Activated CD4-positive, alpha-beta T cell treated with anti-CD3 and anti-CD28 coated beads, Interleukin-10, Interleukin-2, amounts not matched to agents 100 ng/mL and 50 ng/mL, durations not matched to agents 16 hours and 8 hours (primary cell): ENCODE results near the gene ZNF385D.

ENCODE experiments used
- DNase-seq: peaks from one replicate; pipeline ENCODE4 v3.0.0-alpha.2; 2020

The ZNF385D gene

GRCh38 chr3:21665444-21666100 is 85.4 kb downstream of the ZNF385D start:
- DNase-seq, result no peak

DNA sequence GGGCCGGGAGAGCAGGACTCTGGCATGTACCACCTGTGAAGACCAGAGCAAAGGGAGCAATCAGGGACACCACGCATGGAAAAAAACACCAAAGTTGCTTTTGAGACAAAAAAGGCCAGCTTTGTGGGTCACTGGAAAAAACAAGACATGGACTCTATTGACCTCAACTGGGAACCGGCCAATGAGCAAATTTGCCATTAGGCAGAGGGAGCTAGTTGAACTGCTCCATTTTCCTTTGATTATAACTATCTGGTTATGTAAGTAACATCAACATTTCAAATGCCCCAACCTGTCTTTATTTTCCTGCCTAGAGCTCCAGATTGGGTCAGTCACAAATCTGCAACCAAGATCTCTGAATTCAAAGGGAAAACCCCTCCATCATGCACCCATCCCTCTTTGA is 86.0 kb downstream of the ZNF385D start:
- DNase-seq, result no peak

DNA sequence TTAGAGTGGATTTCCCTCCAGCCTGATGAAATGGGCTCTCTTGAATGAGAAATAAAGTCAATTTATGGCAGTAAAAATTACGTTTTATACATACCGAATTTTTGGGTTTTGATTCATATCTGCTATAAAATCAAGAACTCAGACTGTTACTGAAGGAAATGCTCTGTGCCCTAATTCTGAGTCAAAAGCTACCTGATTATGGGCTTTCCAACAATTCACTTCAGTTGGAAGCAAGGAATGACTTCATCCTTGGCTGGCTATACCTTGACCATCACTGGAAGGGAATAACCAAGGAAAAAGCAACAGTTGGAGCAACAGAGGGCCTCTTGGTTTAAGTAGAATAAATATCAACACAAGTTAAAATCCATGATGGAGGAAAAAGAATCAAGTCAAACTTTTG is 88.6 kb downstream of the ZNF385D start:
- DNase-seq, result no peak

DNA sequence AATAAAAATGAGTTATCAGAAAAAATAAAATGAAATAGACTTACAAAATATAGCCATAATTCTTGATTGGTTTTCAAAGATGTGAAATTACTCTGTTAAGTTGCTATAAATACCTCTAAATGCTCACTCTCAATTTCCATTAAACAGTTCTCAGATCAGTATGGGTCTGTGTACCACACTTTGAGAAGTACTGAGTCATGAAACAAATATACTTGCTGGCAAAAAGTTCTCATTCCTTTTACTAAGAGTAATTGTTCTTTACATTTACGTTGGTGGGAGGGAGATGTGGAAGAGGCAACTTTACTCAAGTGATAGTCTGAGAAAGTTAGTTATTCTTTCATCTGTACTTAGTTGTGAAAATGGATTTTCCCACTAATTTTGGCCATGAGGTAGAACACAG is 96.3 kb downstream of the ZNF385D start:
- no peak for DNase-seq

DNA sequence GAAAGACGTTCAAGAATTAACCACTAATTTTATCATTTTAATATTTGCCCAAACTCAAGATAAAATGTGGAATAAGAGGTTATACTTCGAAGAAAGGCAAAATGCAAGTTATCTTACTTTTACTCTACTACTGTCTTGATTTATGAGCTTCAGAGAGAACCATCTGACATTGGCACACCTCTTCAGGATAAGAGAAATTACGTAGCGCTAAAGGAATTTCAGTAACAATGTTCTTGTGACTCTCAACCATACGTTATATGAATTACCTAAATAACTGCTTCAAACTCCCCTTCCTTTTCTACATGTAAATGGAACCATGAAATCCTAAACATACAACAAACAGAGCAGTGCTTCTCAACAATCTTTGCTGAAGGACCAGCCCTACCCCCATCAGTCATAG is 96.8 kb downstream of the ZNF385D start:
- no peak for DNase-seq

- no peak for DNase-seq
Observed at GRCh38 chr3:21649519-21649918, 101.5 kb downstream of the ZNF385D start.

GRCh38 chr3:21647961-21648360 is 103.0 kb downstream of the ZNF385D start:
- DNase-seq, result no peak

DNA sequence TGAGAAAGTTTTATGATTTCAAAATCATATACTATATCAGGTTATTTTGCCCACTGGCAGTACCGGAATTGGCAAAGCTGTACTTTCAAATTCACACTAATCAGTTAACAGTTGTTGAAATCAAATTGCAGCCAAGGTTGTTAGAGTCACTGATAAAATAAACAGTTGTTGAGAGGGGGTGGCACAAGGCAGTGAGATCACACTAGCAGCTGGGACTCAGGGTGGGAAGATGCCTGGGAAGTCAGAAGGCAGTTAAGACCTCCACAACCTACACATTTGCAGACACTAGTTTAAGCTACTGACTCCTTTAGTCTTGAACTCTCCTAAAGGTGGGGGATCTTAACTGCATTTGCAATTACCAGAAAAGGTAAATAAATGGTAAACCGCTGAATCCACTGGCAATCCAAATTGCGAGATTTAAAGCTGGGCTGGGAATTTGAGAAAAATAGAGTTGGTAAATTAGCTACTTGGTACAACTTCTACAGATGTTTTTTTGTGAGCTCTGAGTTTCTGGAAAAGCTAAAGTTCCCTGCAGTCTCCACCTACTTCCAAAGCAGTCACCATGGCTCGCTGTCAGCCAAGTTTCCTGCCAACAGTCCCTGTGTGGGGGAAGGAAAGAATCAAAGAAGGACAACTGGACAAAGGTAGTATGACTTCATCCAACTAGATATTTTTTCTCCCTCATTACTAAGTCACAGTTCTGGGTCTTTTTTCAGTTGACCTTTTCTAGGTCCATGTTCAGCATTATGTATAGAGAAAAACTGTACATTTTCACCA is 105.7 kb downstream of the ZNF385D start:
- DNase-seq, result no peak

DNA sequence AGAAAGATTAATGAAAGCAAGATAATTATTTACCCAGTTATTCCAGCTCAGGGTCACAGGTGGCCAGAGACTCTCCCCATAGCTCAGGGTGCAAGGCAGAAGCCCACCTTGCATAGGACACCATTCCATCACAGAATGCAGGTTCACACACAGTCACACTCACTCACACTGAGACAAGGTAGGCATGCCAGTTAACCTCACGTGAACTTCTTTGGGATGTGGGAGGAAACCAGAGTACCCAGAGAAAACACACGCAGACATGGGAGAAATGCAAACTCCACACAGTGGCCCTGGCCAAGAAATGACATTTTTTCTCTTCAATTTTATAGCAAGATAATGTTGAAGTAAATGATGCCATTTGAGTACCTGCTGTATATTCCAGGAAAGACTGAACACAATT is 106.7 kb downstream of the ZNF385D start:
- DNase-seq, result no peak

GRCh38 chr3:21643752-21644151 is 107.3 kb downstream of the ZNF385D start:
- no peak for DNase-seq

- DNase-seq, result no peak
Observed at GRCh38 chr3:21642433-21642832, 108.6 kb downstream of the ZNF385D start.

- no peak for DNase-seq
Observed at GRCh38 chr3:21641959-21642358, 109.1 kb downstream of the ZNF385D start.

DNA sequence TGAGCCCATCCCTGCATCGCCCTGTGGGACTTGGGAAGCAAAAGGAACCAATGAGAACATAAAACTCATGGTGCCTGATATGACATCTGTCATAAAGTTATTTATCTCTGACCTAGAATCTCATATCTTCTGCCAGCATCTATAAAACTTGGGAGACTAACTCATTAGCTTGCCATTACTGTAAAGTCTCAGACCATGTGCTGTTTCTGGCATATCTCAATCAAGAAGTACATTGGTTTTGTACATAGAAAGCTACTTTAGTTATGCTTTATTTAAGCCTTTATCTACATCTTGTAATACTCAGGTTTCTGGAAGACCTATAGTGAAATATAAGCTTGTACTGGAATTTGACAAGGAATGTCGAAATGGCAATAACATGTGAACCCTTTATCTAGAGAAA is 112.5 kb downstream of the ZNF385D start:
- no peak for DNase-seq

GRCh38 chr3:21634112-21634511 is 116.9 kb downstream of the ZNF385D start:
- DNase-seq, result no peak

DNA sequence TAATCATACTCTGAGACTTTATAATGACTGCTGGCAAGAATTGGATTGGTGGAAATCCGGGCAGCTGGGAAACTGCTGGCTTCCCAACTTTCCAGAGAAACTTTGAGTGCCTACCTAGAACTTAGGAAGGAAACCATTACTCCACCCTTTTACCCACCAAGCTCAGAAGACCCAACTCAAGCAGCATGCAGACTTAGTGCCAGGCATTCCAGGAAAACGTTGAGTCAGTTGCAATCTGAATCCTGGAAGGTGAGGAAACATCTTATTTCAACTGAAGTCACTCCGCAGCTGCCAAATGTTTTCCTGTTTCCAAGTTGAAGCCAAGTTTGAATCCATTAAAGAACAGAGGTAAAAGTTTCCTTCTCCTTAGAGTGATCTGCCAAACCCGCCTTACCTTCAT is 126.5 kb downstream of the ZNF385D start:
- no peak for DNase-seq

DNA sequence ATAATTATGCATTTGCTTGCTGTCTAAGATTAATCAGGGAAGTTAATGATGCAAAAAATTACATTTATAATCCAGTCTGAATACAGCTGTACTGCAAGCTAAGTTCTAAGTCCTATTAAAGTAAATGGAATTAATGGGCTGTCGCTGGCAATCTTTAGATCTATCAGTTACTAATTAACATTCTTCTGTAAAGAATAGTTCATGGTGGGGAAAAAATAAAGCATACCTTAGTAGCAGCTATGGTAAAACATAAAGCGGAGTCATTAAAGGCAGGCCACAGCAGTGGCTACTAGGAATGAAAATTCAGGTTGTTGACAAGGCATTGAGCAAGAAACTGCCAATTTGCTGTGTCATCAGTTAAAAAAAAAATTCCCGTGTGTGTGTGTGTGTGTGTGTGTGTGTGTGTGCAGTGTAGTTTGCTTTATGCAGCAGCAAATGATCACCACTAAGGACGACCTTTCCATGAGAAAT is 129.8 kb downstream of the ZNF385D start:
- DNase-seq, result no peak

GRCh38 chr3:21620511-21621155 is 130.4 kb downstream of the ZNF385D start:
- DNase-seq, result no peak

GRCh38 chr3:21618695-21619094 is 132.3 kb downstream of the ZNF385D start:
- DNase-seq, result no peak

DNA sequence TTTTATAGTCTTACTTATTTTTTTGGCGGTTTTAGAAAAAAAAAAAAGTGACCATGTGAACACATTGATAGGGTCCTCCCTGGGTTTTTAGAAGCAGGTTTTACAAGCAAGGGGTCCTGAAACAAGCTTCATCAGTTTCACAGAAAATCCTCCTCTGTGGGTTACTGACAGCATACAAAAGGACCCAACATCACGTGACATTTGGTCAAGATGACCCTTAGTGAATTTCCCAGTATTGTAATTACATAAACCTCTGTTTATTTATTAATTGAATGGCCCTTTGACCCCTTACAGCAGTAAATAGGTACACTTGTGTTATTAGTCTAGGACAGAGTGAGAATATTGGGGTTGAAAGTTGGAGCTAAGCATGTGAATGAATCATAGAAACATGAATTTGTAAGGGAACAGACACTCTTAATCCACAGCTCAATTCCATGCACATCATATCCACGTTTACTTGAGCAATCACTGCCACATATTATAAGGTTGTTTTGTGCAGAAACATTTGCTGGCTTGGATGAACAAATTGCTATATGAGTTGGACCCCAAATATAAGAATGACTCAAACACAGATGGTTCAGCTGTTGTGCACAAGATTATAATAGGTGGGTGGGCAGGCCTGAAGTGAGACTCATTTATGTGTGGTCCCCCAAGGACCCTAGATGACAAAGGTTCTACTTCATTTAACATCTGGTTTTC is 137.5 kb downstream of the ZNF385D start:
- DNase-seq, result no peak

- no peak for DNase-seq
Observed at GRCh38 chr3:21601178-21601577, 149.8 kb downstream of the ZNF385D start.

DNA sequence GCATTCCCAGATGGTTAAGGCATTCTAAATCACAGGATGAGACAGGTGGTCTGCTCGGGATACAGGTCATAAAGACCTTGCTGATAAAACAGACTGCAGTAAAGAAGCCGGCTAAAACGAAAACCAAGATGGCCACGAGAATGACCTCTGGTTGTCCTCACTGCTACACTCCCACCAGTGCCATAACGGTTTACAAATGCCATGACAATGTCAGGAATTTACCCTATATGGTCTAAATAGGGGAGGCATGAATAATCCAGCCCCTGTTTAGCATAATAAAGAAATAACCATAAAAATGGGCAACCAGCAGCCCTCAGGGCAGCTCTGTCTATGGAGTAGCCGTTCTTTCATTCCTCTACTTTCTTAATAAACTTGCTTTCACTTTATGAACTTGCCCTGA is 151.1 kb downstream of the ZNF385D start:
- DNase-seq, result no peak

GRCh38 chr3:21592828-21593227 is 158.2 kb downstream of the ZNF385D start:
- no peak for DNase-seq

GRCh38 chr3:21587894-21588293 is 163.1 kb downstream of the ZNF385D start:
- DNase-seq, result no peak
